ENCODE results near the gene ZNF865. TPM values are rescaled to one million over a fixed set of nuclear protein-coding genes. Genes with fewer than 3 reads are reported as not detected.

The ZNF865 gene
- total RNA-seq, 1 donor from 2014 or later = 1.2 TPM

DNA sequence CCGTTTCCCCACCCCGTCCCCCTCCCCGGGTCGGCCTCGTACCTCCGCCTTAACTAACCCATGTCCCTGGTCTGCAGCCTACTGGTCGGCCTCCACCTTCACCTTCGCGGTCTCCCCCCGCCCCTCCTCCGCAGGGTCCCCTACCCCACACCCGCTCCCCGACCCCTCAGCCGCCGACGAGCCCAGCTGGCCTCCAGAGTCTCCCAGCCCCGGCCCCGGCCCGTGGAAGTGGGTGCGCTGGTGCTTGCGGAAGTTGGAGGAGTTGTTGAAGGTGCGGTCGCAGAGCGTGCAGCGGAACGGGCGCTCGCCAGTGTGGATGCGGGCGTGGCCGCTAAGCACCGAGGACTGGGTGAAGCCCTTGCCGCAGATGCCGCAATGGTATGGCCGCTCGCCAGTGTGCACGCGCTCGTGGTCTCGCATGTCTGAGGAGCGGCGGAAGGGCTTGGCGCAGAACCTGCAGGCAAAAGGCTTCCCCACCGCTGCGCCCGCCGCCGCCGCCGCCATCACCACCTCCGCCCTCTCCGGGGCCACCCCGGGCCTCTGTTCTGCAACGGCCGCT, 16.3 kb downstream of the ZNF865 start:
- FAIRE-seq (no peak), DNase-seq (ENCODE audit: low spot score in 2 of 2) (no peak)

DNA sequence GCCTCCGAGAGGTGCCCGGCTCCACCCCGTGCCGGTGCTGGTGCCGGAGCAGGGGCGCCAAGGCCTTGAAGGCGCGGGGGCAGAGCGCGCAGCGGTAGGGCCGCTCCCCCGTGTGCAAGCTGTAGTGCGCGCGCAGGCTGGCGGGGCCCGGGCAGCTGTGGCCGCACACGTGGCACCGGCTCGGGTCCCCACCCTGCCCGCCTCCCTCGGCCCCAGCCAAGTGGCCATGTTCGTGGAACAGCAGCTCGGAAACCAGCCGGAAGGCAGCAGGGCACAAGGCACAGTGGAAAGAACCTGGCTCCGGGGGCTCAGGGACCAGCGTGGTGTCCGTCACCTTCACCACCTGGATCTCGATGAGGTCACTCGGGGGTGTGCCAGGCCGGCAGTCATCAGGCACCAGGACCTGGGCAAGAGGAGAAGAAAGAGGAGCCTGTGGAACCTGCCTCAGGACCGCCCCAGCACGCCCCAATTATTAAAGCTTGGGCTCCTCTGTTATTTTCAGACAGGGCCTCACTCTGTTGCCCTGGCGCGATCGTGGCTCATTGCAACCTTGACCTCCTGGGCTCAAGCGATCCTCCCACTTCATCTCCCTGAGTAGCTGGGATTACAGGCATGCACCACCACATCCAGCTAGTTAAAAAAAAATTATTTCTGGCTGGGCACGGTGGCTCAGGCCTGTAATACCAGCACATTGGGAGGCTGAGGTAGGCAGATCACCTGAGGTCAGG, 17.0 kb downstream of the ZNF865 start:
- FAIRE-seq (no peak), DNase-seq (ENCODE audit: low spot score in 2 of 2) (no peak)

DNA sequence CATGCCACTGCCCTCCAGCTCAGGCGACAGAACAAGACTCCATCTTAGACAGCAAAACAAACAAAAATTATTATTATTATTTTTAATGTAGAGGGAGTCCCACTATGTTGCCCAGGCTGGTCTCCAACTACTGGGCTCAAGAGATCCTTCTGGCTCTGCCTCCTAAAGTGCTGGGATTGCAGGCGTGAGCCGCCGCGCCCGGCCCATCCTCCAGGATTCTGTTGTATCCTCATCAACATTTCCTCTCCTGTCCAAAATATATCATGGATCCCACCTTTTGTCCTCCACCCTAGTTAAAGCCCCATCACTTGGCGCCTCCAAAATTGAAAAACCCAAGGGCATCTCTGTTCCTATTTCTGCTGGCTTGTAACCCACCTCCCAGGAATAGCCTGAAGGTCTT, 17.7 kb downstream of the ZNF865 start:
- no peak for FAIRE-seq

DNA sequence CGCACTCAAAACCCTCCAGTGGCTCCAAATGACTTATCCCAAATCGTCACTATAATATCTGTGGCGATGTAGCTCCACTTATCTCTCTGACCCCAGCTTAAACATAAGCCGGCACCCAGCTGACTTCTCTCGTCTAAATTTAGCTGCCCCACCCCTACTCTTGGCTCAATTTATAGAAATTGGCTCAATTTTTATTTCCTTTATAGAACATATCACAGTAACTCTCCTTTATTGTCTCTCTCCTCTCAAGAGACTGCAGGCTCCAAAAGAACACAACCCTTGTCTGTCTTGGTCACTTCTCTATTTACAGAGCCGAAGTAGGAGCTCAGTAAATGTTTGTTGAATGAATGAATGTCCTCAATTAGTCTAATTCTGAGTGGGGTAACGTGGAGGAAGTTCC, 18.1 kb downstream of the ZNF865 start:
- FAIRE-seq (no peak), DNase-seq (ENCODE audit: low spot score in 2 of 2) (no peak)

More for the DNA sequence above, 17.7 kb downstream of the ZNF865 start:
- DNase-seq (ENCODE audit: low spot score in 2 of 2) = peak in 1 of 2 donors; percentile 33

DNA sequence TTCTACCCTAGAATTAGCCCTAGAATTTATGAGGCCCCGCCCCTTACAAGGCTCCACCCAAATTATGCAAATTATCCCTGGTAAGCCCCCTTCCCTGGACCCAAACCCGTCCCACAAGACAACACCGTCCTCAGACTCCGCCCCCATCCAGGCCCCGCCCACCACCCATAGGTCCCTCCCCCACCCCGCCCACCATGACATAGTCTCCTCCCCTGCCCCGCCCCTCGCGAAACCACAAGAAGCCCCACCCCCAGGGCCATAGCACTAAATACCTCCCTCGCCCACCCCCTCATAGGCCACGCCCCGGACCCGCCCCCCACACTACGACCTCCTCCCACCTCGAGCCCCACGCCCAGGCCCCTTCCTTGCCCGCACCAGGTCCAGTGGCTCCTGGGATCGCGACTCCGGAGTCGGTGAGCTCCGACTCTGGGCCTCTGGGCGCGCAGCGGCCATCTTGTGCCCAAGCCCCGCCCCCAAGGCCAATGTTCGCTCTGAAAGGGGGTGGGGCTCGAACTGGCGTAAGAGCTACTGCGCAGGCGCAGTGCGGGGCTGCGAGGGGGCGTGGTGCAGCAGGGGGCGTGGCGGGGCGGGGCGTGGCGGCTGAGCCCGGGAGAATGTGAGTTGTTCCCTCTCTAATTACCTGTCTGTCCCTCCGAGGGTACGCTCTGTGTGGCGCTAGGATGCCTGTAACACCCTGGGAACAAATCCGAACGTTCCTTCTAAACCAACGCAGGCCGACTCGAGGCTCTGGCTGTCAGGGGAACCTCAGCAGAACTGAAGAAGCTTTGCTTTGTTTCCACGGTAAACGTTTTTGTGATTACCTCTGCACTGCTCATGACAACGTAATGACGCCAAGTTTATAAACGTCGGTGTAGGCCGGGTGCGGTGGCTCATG, 18.9 kb downstream of the ZNF865 start, which contains the start of gene ZNF784:
Gene ZNF784 (minus strand): TSS at position 458 of the 895 bp plus-strand sequence. CDS start 5 bp downstream, at position 453.
- FAIRE-seq (no peak), DNase-seq (ENCODE audit: low spot score in 2 of 2) (peak; percentile 95 to 97)

DNA sequence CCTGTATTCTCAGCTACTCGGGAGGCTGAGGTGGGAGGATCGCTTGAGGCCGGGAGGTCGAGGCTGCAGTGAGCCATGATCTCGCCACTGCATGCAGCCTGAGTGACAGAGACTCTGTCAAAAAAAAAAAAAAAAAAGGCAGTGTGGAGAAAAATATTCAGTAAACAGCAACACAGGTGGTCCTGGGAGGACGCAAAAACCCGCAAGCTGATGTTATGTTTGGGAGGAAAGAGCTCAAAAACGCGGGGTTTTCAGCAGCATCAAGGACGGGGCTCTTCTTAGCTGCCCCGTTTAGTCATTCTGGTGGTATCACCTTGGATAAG, 19.5 kb downstream of the ZNF865 start:
- DNase-seq (ENCODE audit: low spot score in 2 of 2) = no peak
- FAIRE-seq = no peak

DNA sequence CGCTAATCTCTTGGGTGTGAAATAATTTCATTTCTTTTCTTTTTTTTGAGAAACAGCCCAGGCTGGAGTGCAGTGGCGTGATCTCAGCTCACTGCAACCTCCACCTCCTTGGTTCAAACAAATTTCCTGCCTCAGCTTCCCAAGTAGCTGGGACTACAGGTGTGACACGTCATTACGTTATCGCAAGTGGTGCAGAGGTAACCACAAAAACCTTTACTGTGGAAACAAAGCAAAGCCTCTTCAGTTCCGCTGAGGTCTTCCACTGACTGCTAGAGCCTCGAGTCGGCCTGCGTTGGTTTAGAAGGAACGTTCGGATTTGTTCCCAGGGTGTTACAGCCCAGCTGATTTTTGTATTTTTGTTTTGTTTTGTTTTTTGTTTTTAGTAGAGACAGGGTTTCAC, 20.9 kb downstream of the ZNF865 start:
- DNase-seq (ENCODE audit: low spot score in 2 of 2) (no peak), FAIRE-seq (no peak)

DNA sequence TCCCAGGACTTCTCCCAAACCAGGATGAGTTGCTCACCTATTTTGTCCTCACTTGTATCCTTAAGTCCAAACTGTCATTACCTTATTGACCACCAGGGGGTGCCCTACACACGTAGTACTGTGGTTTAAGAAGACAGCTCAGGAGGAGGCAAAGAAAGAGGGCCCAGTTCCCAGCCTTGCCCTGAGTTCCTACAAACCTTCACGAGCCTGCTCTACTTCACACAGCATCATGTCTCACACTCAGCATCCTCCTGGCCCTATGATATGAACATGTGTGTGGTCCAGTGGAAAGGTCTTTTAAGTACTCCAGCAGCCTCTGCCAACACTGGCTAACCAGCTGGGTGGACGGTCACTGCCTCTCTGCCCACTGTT, 27.0 kb downstream of the ZNF865 start:
- peak; percentile 56 to 69 for DNase-seq (ENCODE audit: low spot score in 2 of 2)
- no peak for FAIRE-seq

DNA sequence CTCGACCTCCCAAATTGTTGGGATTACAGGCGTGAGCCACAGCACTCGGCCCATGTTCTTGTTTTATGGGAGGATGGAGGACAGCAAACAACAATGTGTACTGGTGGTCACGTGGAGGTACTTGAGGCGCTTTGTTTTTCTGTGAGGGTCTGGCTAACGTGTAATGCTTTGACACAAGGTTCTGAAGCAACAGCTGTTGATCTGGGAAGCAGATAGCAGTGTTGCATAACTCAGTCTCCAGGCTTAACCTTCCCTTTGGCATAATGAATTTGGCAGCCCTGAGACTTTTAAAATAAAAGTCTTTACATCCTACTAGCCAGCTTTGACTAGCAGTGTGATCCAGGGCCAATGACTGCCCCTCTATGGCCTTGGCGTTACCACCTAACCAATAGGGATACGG, 28.4 kb downstream of the ZNF865 start:
- DNase-seq (ENCODE audit: low spot score in 2 of 2) (no peak), FAIRE-seq (no peak)

DNA sequence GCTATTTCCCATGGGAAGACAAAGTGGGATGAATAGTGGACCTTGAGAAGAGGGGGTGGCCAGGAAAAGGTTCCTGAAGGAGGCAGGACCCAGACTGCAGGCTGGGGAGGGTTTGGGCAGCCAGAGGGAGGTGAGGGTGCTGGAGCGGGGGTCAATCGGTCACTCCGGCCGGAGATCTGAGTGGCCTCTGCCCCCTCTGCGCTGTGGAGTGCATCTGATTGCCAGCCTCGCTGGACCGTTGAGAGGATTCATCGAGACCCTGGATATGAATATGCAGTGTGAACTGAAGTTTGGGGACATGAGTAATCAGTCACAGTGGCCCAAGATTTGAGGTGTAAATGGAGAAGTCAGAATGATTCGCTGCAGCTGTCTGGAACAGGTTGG, 29.9 kb downstream of the ZNF865 start:
- FAIRE-seq = no peak
- no peak for DNase-seq (ENCODE audit: low spot score in 2 of 2)

DNA sequence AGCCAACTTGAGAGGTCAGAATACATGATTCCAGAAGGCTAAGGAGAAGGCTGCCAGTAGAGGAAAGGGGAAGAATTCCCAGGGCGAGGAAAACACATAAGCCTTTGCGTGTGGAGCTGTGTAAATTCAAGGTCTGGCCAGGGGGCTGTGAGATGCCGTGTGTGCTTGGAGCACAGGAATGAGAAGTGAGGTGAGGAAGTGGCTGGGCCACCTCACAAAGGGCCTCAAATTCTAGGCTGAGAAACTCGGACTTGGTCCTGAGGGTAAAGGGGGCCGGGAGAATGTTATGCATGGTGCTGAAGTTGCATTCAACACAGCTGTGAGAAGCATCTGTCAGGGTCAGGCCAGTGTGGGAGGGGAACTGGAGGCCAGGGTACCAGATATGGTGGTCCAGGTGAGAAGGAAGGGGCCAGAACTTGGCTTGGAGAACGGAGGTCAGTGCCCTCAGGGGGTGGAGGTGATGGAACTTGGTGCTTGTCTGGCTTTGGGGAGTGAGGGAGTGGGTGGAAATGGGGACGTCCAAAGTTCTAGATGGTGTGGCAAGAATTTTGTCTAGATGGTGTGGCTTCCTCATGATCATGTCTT, 30.5 kb downstream of the ZNF865 start:
- no peak for FAIRE-seq
- no peak for DNase-seq (ENCODE audit: low spot score in 2 of 2)

DNA sequence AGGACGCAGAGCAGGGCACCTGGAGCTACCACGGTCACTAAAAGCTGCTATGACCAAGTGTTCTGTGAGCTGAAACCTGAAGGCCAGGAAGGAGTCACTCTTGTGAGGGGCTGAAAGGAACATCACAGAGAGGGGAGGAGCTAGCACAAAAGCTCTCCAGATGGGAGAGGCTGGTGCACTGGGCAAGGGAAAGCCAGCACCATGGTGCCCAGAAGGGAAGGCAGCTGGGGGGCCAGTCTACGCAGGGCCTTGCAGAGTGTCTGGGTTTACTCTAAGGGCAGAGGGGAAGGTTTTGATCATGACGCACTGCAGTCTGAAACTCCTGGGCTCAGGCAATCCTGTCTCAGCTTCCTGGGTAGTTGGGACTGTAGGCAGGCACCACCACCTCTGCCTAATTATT, 31.3 kb downstream of the ZNF865 start:
- no peak for FAIRE-seq
- no peak for DNase-seq (ENCODE audit: low spot score in 2 of 2)

DNA sequence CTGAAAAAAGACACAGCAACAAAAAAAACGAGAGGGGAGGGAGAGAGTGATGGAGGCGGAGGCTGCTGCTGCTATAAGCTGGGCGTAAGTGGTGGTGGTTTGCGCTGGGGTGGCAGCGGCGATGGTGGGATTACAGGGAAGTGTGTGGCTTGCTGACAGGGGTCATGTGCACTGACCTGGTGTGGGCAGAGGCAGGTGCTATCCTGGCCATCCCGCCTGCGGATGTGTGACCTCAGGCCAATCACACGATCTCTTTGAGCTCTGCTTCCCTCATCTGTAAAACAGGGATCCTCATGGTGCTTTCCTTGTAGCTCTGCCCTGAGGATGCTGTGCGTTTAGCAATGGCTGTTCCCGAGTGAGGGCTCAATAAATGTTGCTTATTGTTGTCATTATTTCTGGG, 32.1 kb downstream of the ZNF865 start:
- DNase-seq (ENCODE audit: low spot score in 2 of 2) = no peak
- no peak for FAIRE-seq

DNA sequence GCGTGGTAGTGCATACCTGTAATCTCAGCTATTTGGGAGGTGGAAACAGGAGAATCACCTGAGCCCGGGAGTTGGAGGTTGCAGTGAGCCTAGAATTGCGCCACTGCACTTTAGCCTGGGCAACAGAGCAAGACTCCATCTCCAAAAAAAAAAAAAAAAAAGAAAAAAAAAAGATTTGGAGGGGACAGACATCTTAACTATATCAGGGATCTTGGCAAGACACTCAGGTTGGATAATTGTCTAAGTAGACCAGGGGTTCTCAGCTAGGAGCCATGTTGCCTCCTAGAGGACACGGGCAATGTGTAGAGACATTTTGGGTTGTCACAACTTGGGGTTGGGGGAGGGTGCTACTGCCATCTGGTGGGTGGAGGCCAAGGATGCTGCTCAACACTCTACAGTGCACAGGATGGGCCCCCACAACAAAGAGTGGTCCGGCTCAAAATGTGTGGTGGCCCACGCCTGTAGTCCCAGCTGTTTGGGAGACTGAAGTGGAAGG, 33.5 kb downstream of the ZNF865 start:
- DNase-seq (ENCODE audit: low spot score in 2 of 2) = no peak

DNA sequence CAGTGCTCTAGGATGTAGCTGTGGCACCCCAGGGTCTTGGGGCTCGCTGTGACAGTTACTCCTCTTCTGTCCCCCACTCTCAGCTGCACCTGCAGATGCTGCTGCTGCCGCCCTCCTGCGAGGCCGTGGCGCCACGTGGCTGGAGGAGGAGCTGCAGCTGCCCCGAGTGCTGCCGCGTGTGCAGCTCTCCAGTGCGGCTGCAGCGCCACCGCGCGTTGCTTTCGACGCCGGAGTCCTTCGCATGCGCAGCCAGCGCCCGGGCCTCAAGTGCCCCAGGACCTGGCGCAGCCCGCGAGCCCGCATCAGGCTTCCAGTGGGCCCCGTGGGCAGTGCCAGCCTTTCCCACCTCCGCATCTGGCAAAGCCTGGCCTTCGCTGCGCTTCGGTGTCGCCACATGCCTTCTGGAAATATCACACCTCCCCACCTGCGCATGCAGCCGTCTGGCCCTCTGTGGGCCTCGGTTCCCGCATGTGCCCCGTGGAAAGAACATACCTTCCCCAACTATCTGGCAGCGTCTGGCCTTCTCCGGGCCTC, 34.7 kb downstream of the ZNF865 start:
- no peak for FAIRE-seq
- peak; percentile 61 to 71 for DNase-seq (ENCODE audit: low spot score in 2 of 2)

More for the DNA sequence above, 33.5 kb downstream of the ZNF865 start:
- FAIRE-seq = no peak

DNA sequence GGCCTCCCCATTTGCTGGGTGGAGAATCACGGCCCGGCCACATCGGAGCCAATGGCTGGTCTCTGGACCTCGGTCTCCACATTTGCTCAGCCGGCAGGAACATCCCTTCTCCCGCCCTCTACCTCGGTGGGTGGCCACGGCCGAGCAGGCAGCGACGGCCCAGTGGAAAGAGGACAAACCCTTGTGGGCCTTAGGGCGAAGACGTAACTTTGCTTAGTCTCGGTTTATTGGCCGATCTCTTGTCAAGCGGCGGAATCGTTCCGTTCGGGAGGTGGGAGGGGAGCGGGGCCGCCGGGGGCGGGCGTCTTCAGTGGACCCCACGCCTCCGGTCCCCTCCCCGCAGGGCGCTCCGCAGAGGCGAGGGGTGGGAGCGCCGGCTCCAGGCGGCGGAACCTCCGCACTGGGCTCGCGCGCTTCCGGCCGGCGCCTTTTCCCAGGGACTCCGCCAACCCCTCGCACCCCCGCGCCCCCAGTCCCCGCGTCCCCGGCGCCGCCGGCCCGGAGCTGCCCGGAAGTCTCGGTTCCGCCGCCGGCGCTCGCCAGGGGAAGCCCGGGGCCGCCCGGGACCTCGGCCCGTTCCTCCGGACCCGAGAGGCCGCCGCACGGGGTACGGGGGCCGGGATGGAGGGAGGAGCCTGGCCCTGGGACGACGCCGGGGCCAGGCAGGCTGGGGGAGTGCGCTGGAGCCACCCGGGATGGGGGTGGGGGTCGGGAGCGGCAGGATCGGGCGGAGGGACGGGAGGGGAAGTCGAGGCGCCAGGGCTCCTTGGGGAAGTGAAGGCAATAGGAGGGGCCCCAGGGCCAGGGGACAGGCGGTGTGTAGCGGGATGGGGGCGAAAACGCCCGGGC, 35.4 kb downstream of the ZNF865 start, which contains the start of gene ZNF580:
Gene ZNF580 (plus strand): TSS at position 426 of the 849 bp plus-strand sequence. CDS start 1,507 bp downstream, outside the sequence.
- DNase-seq (ENCODE audit: low spot score in 2 of 2) = peak; percentile 82 to 87
- no peak for FAIRE-seq

DNA sequence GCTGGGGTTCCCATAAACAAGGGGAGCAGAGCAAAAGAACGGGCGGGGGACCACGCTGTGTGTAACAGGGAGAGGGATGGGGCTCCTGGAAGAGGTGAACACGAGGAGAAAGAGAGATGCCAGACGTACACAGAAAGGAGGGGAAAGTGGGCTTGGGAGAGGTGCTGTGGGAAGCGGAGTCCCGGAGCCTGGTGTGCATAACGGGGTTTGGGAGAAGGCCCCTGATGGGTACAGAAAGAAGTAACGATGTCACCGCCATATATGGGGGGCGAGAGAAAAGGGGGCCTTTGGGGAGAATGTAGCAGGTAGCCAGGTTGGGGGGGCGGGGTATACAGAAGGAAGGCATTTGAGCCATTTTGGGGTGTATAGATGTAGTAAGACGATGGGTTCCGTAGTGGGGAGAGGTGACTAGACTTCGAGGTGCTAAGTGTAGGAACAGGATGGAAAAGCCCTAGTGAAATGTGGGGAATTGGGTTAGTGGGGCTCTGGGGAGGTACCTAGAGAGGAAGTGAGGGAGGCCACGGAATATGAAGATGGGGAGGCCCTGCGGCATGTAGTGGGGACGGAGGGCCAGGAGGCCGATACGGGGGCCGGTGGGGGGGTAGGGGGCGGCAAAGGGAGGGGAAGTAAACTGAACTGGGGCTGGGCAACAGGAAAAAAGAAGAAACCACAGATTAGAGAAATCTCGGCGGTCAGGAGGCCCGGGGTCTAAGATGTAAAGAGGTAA, 36.1 kb downstream of the ZNF865 start:
- FAIRE-seq (no peak), DNase-seq (ENCODE audit: low spot score in 2 of 2) (no peak)

DNA sequence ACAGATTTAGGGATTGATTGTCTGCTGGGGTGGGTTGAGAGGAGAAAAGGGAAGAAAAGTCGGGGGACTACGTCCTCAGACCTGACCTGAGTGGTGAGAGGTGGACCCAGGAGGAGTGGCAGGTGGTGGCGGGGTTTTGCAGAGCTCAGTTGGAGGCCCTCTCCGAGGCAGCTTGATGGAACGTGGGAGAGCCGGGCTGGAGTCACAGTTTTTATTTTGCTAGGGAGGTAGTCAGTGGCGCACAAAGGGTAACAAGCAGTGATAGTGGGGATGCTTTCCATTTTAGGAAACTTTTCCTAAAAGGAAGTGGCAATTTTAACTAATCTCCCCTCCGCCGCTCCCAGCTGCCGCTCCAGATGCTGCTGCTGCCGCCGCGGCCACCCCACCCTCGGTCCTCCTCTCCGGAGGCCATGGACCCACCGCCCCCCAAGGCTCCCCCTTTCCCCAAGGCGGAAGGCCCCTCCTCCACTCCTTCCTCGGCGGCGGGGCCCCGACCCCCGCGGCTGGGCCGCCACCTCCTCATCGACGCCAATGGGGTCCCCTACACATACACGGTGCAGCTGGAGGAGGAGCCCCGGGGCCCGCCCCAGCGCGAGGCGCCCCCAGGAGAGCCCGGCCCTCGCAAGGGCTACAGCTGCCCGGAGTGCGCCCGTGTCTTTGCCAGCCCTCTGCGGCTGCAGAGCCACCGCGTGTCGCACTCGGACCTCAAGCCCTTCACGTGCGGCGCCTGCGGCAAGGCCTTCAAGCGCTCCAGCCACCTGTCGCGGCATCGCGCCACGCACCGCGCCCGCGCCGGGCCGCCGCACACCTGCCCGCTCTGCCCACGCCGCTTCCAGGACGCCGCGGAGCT, 36.9 kb downstream of the ZNF865 start:
- no peak for FAIRE-seq
- no peak for DNase-seq (ENCODE audit: low spot score in 2 of 2)

All from frontal cortex (tissue), 4 donors.